Activated gamma-delta T cell treated with anti-CD3 and anti-CD28 coated beads, Interleukin-2, amount 50 U/mL, for 16 hours (primary cell): Measurements from ENCODE around the gene SMAP1.
A peak's percentile ranks its signal among the peaks of the same experiment; 100 is the strongest.

Experiments
- DNase-seq: peaks from one replicate; pipeline ENCODE4 v3.0.0-alpha.2; 2020; ENCODE audit warnings: low read depth

Gene SMAP1

GRCh38 chr6:70667711-70668498 is at the start of gene SMAP1:
Gene SMAP1 (plus strand): TSS chr6:70667883. CDS start chr6:70668024, 141 bp downstream.
- peak; percentile 91 for DNase-seq

GRCh38 chr6:70620746-70621145 is 46.9 kb upstream of the SMAP1 start:
- no peak for DNase-seq

DNA sequence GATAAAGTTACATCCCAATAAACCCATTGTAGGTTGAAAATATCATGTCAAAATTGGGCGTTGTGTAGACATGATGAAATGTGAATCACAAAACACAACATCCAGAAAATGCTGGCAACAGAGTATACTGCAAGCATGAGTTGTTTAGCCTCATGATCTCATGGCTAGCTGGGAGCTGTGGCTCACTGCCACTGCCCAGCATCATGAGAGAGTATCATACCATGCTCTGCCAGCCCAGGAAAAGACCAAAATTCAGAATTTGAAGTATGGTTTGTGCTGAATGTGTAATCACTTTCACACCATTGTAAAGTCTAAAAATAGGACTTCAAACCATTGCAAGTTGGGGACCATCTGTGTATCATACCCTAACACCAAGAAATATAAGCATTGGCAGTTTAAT is 45.2 kb upstream of the SMAP1 start:
- DNase-seq: no peak

DNA sequence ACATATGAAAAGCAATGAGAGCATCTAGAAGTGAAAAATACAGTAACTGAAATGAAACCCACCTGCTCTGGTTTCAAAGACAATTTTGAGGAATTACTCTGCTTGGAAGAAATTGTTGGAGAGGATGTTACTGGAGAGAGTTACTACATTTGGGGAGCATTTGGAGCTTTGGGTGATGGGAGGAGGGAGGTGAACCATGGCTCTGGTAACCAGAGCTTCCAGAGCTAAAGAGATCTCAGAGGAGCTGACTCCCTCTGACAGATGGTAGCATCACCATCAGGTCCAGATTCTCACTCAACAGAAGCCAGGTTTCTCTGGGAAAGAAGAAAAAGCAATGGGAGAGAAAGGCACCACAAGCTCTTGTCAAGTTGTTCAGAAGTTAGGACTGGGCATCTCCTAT is 42.2 kb upstream of the SMAP1 start:
- DNase-seq: no peak

- no peak for DNase-seq
Observed at GRCh38 chr6:70627500-70628254, 40.0 kb upstream of the SMAP1 start.

- DNase-seq: no peak
Observed at GRCh38 chr6:70629929-70630328, 37.8 kb upstream of the SMAP1 start.

- DNase-seq: no peak
Observed at GRCh38 chr6:70633870-70634269, 33.8 kb upstream of the SMAP1 start.

DNA sequence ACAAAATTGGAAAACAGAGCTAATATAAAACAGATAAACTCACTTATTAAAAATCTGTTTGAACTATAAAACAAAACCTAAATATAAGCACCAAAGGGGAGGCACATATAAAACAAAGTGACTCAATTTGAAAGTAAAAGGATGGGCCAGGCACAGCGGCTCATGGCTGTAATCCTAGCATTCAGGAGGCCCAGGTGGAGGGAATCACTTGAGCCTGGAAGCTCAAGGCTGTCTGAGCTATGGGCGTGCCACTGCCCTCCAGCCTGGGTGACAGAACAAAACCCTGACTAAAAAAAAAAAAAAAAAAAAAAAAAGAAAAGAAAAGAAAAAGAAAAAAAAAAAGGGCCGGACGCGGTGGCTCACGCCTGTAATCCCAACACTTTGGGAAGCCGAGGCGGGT is 31.1 kb upstream of the SMAP1 start:
- DNase-seq: no peak

DNA sequence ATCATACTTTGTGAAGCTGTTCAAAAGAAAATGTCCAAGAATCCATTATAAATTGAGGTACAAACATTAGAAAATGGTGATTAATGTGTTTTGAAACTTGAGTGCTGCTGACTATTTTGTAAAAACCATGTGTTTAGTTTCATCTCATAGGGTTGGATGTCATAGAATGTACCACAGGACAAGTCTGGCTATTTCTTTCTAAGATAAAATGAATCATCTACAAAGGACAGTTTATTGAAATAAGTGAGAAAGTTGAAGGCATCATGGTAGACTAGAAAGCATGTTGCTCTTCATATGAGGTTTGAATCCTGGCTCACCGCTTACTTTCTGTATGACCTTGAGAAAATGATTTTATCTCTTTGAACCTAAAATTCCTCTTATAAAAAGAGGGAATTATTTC is 29.2 kb upstream of the SMAP1 start:
- no peak for DNase-seq

DNA sequence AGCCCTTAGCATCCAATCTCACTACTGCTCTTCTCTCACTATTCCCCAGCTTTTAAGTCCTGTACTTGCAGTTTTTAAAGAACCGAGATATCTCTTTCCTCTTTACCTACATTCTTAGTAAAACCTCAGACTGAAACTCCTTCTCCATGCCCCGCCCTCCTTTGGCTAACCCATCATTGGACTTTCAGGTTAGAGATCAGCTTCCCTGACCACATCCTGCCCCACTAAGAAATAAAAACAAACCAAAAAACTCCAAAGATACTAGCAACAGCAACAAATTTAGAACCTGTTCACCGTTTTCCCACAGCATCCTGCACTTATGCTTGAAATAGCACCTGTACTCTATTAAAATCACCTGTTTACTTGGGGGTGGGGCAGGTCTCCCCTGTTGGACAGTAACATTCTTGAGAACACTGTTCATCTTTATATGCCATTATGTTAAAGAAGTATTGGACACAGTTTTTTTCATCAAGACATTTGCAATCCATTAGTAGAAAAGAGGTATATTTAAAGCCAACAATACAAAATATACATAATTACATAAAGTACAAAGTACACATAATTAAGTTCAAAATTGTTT is 16.3 kb upstream of the SMAP1 start:
- DNase-seq: peak; percentile 8

GRCh38 chr6:70652216-70652615 is 15.5 kb upstream of the SMAP1 start:
- DNase-seq: no peak

GRCh38 chr6:70657706-70658105 is 10.0 kb upstream of the SMAP1 start:
- no peak for DNase-seq

DNA sequence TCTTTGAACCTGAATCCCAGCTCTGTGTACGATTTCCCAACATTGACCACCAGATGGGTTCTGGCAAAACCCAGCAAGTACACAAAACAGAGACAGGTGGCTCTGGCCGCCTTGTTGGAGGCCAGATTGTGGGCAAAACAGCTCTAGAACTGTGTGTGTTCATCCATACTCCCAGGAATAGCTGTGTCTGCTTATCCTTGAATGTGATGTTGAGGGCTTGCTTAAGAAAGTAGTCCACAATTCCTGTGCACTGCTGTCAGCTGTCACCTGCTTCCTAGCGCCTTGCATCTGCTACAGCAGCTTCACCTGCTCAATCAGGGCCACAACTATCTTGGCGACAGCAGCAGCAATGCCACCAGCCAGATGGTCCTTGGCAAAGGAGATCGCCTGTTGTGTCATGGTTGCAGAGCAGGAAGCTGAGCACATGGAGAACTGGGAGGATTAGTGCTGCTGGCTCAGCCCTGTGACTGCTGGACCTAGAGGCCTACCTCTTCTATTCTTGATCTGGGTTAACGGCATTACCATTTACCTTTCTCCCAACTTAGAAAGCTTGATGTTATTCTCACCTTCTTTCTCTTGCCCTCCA is 3.7 kb upstream of the SMAP1 start:
- no peak for DNase-seq

- no peak for DNase-seq
Observed at GRCh38 chr6:70666706-70667105, 977 bp upstream of the SMAP1 start.

DNA sequence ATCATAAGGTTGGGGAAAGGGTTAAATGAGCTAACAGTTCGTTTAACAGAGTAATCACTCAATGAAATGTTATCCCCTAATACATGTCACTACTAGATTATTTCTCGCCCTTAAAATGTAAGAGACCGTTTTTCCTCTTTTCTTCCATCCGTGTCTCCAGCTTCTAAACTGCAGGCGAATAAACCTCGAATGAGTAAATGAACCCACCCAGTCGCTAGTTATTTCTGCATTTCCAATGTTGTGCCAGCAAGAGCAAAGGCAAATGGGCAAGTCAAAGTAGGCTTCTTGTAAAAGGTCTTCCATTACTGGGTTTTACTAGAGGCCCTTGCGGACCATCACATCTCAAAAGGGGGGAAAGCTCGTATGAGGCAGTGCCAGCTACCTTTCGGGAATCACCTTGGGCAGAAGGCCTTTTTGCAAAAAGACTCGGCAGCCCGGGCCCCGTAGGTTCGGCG is 400 bp upstream of the SMAP1 start:
- no peak for DNase-seq

GRCh38 chr6:70668499-70668812 is 773 bp downstream of the SMAP1 start:
- DNase-seq: peak; percentile 11

DNA sequence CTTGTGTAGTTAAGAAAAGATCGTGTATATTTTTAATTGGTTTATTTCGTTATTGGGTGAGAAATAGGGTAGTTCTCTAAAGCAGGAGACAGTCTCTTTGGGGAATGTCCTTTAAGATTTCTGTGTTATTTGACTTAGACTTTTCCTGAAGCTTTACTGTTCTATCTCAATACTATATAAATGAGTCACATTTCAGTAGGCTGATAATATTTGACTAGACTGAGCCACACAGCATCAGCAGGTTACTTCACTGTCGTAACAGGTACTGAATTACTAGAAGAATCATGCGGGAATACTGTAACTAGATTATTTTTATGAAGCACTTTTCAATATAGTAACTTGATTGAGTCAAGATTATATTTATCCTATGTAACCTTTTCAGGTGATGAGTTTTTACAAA is 1.4 kb downstream of the SMAP1 start:
- DNase-seq: no peak

DNA sequence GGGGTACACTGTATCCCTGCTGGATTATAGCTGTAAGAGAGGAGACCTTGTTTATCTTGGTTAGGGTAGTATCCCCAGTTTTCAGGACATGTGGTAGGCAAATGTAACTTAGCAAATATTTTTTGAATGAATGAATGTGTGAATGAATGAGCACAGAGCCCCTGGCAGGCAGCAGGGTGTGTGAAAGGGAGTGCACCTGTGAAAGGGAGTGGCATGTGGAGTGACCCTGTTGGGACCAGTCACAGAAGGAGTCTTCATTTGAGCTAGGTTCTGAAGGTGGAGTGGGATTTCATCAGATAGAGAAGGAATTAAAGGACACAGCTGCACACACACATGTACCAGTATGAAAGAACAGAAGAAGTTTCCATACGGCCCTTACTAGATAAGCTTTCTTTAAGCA is 4.9 kb downstream of the SMAP1 start:
- no peak for DNase-seq

GRCh38 chr6:70673054-70673453 is 5.4 kb downstream of the SMAP1 start:
- no peak for DNase-seq

- no peak for DNase-seq
Observed at GRCh38 chr6:70673601-70674000, 5.9 kb downstream of the SMAP1 start.

DNA sequence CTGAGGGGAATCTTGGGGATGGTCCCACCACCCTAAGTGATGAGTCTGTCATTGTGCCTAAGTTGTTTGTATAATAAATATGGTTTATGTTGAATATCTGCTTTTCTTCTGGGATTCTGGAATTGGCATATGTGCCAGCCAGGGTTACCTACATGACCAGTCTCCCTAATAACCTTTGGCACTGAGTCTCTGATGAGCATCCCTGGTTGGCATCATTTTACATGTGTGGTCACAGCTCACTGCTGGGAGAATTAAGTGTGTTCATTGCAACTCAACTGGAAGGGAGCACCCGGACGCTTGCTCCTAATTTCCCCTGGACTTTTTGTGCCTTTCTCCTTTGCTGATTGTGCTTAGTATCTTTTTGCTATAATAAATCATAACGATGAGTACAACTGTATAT is 8.1 kb downstream of the SMAP1 start:
- DNase-seq: no peak

DNA sequence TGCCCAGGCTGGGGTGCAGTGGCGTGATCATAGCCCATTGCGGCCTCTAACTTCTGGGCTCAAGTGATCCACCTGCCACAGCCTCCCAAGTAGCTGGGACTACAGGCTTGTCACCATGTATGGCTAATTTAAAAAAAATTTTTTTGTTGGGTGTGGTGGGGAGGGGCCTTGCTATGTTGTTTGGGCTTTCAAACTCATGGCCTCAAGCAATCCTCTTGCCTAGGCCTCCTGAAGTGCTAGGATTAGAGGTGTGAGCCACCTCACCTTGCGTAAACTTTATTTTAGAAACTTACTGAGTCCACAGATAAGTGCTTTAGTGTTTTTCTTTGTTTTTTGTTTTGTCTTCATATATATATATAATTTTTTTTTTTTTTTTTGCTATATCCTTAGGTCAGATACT is 9.1 kb downstream of the SMAP1 start:
- DNase-seq: no peak

DNA sequence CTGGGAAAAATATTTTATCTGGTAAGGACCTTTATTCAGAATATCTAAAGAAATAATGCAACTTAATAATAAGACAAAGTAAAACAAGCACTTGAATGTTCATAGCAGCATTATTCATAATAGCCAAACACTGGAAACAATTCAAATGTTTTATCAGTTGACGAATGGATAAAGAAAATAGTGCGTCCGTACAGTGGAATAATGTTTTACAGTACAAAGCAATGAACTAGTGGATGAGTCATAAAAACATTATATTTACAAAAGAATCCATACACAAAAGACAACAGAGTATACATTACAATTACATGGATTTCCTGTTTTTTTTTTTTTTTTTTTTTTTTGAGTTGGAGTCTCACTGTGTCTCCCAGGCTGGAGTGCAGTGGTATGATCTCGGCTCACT is 12.7 kb downstream of the SMAP1 start:
- DNase-seq: no peak
